D721Med (cell line): Measurements from ENCODE around the gene CDR2L.

Experiments used
- DNase-seq: peaks from one replicate; pipeline ENCODE4 v3.0.0; 2011; ENCODE audit warnings: low spot score; ENCODE audit not compliant: insufficient read length
- FAIRE-seq: peaks from 2 replicates; lab custom pipeline; 2011; peaks lifted over from hg19 to GRCh38; lab: Jason Lieb, UNC
- CTCF ChIP-seq: IDR thresholded peaks from 2 replicates; pipeline ENCODE4 v1.5.1; 2012; ENCODE audit warnings: mild to moderate bottlenecking, control low read depth; ENCODE audit not compliant: insufficient read depth; ENCODE audit errors: missing control alignments

The CDR2L gene

GRCh38 chr17:74952431-74953133, 34.9 kb upstream of the CDR2L start:
- FAIRE-seq (no peak), DNase-seq (no peak)
- TF ChIP-seq CTCF, result no peak

- FAIRE-seq (no peak), DNase-seq (no peak)
- no peak for TF ChIP-seq CTCF
Observed at GRCh38 chr17:74953134-74953687, 34.2 kb upstream of the CDR2L start.

- no peak for FAIRE-seq
Observed at GRCh38 chr17:74954115-74954514, 33.3 kb upstream of the CDR2L start.

GRCh38 chr17:74954665-74955421, 32.6 kb upstream of the CDR2L start:
- no peak for TF ChIP-seq CTCF
- no peak for DNase-seq
- no peak for FAIRE-seq

More at GRCh38 chr17:74954115-74954514, 33.3 kb upstream of the CDR2L start:
- TF ChIP-seq CTCF, result no peak
- DNase-seq, result no peak

- DNase-seq, result no peak
- no peak for FAIRE-seq
- no peak for TF ChIP-seq CTCF
Observed at GRCh38 chr17:74956093-74956492, 31.3 kb upstream of the CDR2L start.

GRCh38 chr17:74957935-74958740, 29.3 kb upstream of the CDR2L start:
- TF ChIP-seq CTCF, result peak; percentile 96
- peak; percentile 85 for DNase-seq
- FAIRE-seq, result no peak
